ENCODE data around the gene OFD1.

OFD1 gene

GRCh38 chrX:13732246-13733067, 2.1 kb upstream of the OFD1 start:
- H3K9me3 ChIP-seq: no peaks in the 10 kb centered on the region
- no peaks in the 10 kb centered on the region for H3K4me1 ChIP-seq
- H3K36me3 ChIP-seq: no peaks in the 10 kb centered on the region
- no peak overlapping the region for H3K4me3 ChIP-seq (ENCODE audit: low read depth, low read length)
- H3K27me3 ChIP-seq: no peaks in the 10 kb centered on the region
- no peak for DNase-seq
- no peak for TF ChIP-seq CTCF (IDR thresholded peaks at IDR 0.05; ENCODE audit: low read depth, low read length)

GRCh38 chrX:13733506-13733905, 1.0 kb upstream of the OFD1 start:
- DNase-seq: no peak
- H3K4me1 ChIP-seq: no peaks in the 10 kb centered on the region
- no peaks in the 10 kb centered on the region for H3K27me3 ChIP-seq
- H3K36me3 ChIP-seq: no peaks in the 10 kb centered on the region
- no peak for TF ChIP-seq CTCF (IDR thresholded peaks at IDR 0.05; ENCODE audit: low read depth, low read length)
- peak overlapping the region; percentile 91 for H3K4me3 ChIP-seq (ENCODE audit: low read depth, low read length)
- no peaks in the 10 kb centered on the region for H3K9me3 ChIP-seq

- no peak for DNase-seq
- no peak overlapping the region for H3K4me3 ChIP-seq (ENCODE audit: low read depth, low read length)
- no peaks in the 10 kb centered on the region for H3K9me3 ChIP-seq
- no peaks in the 10 kb centered on the region for H3K4me1 ChIP-seq
- no peaks in the 10 kb centered on the region for H3K36me3 ChIP-seq
- no peak for TF ChIP-seq CTCF (IDR thresholded peaks at IDR 0.05; ENCODE audit: low read depth, low read length)
- no peaks in the 10 kb centered on the region for H3K27me3 ChIP-seq
Observed at GRCh38 chrX:13741695-13742094, 7.1 kb downstream of the OFD1 start.

GRCh38 chrX:13742397-13743176, 8.0 kb downstream of the OFD1 start:
- no peaks in the 10 kb centered on the region for H3K27me3 ChIP-seq
- H3K4me3 ChIP-seq (ENCODE audit: low read depth, low read length): no peak overlapping the region
- TF ChIP-seq CTCF (IDR thresholded peaks at IDR 0.05; ENCODE audit: low read depth, low read length): no peak
- no peaks in the 10 kb centered on the region for H3K4me1 ChIP-seq
- no peaks in the 10 kb centered on the region for H3K36me3 ChIP-seq
- H3K9me3 ChIP-seq: no peaks in the 10 kb centered on the region
- DNase-seq: no peak

- peak; percentile 39 for DNase-seq
- H3K36me3 ChIP-seq: peaks cover 4% of the 10 kb centered on the region
- TF ChIP-seq CTCF (IDR thresholded peaks at IDR 0.05; ENCODE audit: low read depth, low read length): peak; percentile 53
Observed at GRCh38 chrX:13747836-13748235, 13.3 kb downstream of the OFD1 start.

GRCh38 chrX:13748486-13748885, 13.9 kb downstream of the OFD1 start:
- TF ChIP-seq CTCF (IDR thresholded peaks at IDR 0.05; ENCODE audit: low read depth, low read length): no peak
- Histone ChIP-seq H3K27me3 (no peaks in the 10 kb centered on the region), H3K4me1 (no peaks in the 10 kb centered on the region), H3K9me3 (no peaks in the 10 kb centered on the region), H3K36me3 (peaks cover 4% of the 10 kb centered on the region), H3K4me3 (ENCODE audit: low read depth, low read length) (no peak overlapping the region)
- no peak for DNase-seq

More at GRCh38 chrX:13747836-13748235, 13.3 kb downstream of the OFD1 start:
- H3K4me1 ChIP-seq: no peaks in the 10 kb centered on the region
- H3K9me3 ChIP-seq: no peaks in the 10 kb centered on the region
- H3K27me3 ChIP-seq: no peaks in the 10 kb centered on the region
- no peak overlapping the region for H3K4me3 ChIP-seq (ENCODE audit: low read depth, low read length)
